HG03175 (cell line): ENCODE measurements around the gene SCN2A.
A peak's percentile ranks its signal among the peaks of the same experiment; 100 is the strongest.

Source experiments
- ATAC-seq: cut with Tn5 transposase; IDR thresholded peaks from one replicate; pipeline ENCODE4 v1.9.1; 2021; ENCODE audit warnings: mild to moderate bottlenecking, moderate library complexity; ENCODE audit not compliant: unreplicated experiment

Gene SCN2A

GRCh38 chr2:165410276-165410675 lies 171.1 kb downstream of the SCN2A start:
- no peak for ATAC-seq

GRCh38 chr2:165414187-165414586 lies 175.0 kb downstream of the SCN2A start:
- ATAC-seq = no peak

- no peak for ATAC-seq
Measured at GRCh38 chr2:165417009-165417408, 177.8 kb downstream of the SCN2A start.

GRCh38 chr2:165420231-165420630 lies 181.0 kb downstream of the SCN2A start:
- ATAC-seq = no peak

- ATAC-seq = no peak
Measured at GRCh38 chr2:165423081-165423480, 183.9 kb downstream of the SCN2A start.

GRCh38 chr2:165425556-165425955 lies 186.3 kb downstream of the SCN2A start:
- no peak for ATAC-seq

GRCh38 chr2:165427686-165428085 lies 188.5 kb downstream of the SCN2A start:
- no peak for ATAC-seq

- no peak for ATAC-seq
Measured at GRCh38 chr2:165428926-165429325, 189.7 kb downstream of the SCN2A start.

GRCh38 chr2:165431014-165431413 lies 191.8 kb downstream of the SCN2A start:
- no peak for ATAC-seq

GRCh38 chr2:165432234-165432966 lies 193.2 kb downstream of the SCN2A start:
- no peak for ATAC-seq

GRCh38 chr2:165434865-165435496 lies 195.8 kb downstream of the SCN2A start:
- ATAC-seq = no peak

- no peak for ATAC-seq
Measured at GRCh38 chr2:165435611-165436010, 196.4 kb downstream of the SCN2A start.

- ATAC-seq = peak; percentile 52
Measured at GRCh38 chr2:165436559-165436958, 197.3 kb downstream of the SCN2A start.

GRCh38 chr2:165440367-165440766 lies 201.2 kb downstream of the SCN2A start:
- ATAC-seq = no peak
